ENCODE data around the gene SGCD.

Gene SGCD

DNA sequence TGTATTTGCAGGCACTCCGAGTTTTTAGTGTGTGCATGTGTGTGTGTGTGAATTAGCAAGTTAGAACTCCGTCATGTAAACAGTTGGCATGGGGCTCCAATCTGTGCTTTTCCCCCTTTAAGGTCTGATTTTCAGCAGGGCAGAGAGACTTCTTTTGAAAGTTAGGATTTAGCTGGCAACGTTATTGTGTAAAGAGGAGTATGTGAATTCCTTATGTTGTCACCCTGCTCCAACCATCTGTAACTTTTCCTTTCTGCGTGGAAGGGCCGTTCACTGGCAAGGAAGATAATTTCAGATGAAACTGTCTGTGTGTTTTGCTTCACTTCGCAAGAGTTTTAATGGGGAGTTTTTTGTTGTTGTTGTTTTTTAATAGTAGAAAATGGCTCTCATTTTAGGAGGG is 332 bp downstream of the SGCD start:
- TF ChIP-seq, protein P1, sequence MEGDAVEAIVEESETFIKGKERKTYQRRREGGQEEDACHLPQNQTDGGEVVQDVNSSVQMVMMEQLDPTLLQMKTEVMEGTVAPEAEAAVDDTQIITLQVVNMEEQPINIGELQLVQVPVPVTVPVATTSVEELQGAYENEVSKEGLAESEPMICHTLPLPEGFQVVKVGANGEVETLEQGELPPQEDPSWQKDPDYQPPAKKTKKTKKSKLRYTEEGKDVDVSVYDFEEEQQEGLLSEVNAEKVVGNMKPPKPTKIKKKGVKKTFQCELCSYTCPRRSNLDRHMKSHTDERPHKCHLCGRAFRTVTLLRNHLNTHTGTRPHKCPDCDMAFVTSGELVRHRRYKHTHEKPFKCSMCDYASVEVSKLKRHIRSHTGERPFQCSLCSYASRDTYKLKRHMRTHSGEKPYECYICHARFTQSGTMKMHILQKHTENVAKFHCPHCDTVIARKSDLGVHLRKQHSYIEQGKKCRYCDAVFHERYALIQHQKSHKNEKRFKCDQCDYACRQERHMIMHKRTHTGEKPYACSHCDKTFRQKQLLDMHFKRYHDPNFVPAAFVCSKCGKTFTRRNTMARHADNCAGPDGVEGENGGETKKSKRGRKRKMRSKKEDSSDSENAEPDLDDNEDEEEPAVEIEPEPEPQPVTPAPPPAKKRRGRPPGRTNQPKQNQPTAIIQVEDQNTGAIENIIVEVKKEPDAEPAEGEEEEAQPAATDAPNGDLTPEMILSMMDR (IDR thresholded peaks at IDR 0.05; ENCODE audit: low read depth, low read length) = no peak
- no peak for DNase-seq (ENCODE audit: extremely low read depth, low read depth)

DNA sequence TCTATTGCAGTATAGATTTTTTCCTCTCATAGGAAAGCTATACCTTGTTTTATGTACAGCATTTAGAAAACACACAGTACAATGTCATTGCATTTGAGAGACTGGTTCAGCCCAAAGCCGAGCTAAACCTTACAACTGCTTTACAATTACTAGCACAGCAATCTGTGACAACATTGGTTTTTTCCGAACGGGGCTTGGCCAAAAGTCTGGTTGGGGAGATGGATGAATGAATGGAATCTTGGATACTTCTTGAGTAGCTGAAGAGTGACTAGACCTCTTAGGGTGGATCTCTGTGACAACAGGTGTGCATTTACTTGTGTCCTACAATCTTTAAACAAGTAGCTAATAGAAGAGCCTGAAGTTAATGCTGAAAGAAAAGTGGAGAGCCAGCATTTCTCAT is 1.2 kb downstream of the SGCD start:
- no peak for DNase-seq (ENCODE audit: extremely low read depth, low read depth)
- TF ChIP-seq, protein P1 (IDR thresholded peaks at IDR 0.05; ENCODE audit: low read depth, low read length) = no peak

DNA sequence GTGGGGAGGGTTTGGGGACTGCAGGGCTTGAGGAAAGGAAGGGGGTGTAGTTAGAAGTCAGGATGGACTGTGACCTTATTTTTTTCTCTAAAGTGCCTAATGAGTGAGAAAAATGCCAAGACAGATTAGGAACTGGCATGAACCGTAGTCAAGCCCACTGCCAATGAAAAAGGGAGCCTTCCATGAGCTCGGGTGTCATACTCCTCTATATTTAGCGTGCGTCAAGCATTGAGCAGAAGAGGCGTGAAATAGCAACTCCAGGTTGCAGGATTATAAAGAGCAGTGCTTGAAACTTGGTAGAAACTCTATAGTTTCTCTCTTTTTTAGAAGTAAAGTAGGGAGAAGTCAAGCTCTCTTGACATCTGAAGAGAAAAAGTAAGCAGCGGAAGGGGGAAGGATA is 1.8 kb downstream of the SGCD start:
- TF ChIP-seq, protein P1 (IDR thresholded peaks at IDR 0.05; ENCODE audit: low read depth, low read length) = no peak
- DNase-seq (ENCODE audit: extremely low read depth, low read depth) = no peak

DNA sequence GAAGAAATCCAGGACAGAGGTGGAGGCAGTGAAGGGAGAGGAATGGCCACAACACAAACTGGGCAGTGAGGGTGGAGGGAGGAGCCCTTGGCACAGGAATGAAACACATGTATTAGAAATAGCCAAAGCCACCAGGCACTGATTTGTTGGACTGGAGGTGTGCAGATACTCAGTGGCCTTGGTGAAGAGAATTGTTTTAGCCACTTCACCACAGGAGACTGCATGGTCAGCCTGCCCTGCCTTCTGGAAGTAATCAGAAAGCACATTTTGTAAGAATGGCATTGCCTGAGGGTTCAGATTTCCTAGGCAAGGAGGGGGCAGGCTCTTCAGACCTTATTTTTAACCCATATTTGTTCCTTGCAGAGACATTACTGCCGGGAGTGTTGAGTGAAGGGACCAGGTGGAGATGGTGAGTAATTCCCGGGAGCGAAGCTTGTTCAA is 2.2 kb downstream of the SGCD start:
- peak; percentile 54 for DNase-seq (ENCODE audit: extremely low read depth, low read depth)
- TF ChIP-seq, protein P1 (IDR thresholded peaks at IDR 0.05; ENCODE audit: low read depth, low read length) = no peak

DNA sequence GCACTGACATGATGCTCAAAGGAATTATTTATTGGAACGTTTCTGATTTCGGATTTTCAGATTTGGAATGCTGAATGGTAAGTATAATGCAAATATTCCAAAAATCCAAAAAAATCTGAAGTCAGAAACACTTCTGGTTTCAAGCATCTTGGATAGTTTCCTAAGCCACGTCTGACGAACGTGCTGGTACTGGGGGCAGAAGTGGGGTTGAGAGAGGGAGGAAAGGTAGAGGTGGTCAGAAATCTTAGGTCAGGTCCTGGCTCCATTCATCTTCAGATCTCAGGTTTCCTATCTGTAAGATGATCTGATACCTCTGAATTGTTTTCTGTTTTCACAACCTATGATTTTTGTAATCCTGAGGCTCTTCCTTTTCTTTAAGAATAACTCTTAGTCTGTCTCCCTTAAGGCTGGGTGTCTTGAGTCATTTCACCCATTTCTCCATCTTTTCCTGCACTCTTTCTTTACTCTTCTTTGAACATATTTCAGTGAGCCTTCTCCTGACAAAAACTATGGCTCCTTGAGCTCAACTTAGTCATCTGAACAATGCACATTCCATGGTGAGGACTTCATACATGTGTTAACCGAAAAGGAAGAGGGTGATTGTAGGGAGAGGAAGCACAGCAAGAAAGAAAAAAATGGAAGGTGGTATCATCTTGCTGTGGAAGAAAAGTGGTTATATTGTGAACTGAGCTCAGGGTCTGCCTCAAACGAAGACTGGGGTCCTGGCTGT is 3.3 kb downstream of the SGCD start:
- TF ChIP-seq, protein P1 (IDR thresholded peaks at IDR 0.05; ENCODE audit: low read depth, low read length) = no peak
- no peak for DNase-seq (ENCODE audit: extremely low read depth, low read depth)

DNA sequence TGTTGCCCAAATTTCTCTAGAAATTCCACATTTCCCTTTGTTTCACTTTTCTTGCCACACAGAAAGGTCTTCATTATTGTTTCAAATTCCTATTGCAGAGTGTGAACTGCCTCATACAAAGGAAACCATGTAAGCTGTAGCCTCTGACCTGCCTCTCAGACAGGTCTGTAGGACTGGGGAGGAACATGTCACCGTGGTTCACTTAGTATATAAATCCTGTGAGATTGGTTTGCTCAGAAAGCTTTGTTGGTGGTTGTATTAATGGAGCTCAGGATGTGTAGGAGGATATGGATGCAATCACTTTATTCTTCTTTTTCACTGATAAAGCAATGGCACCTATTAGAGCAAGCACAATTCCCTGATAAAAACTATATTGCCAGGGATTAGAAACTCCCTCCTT is 4.2 kb downstream of the SGCD start:
- TF ChIP-seq, protein P1 (IDR thresholded peaks at IDR 0.05; ENCODE audit: low read depth, low read length) = no peak
- no peak for DNase-seq (ENCODE audit: extremely low read depth, low read depth)

DNA sequence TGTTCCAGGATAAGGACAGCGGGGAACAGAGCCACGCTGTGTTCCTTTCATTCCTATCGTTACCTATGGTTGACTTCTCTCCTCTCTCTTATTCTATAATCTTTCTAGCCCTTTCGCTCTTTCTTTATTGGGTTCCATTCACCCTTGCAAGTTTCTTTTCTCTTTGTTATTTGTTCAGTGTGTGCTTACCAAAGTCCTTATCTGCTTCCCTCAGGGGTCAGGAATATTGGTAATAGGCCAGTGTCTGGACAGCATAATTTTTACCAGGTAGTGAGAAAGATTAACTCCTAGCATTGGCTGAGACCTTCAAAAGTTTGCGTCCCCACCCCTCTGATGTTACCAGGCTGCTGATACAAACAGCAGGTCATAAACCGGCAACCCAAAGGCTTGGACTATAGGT is 4.9 kb downstream of the SGCD start:
- TF ChIP-seq, protein P1 (IDR thresholded peaks at IDR 0.05; ENCODE audit: low read depth, low read length) = no peak
- no peak for DNase-seq (ENCODE audit: extremely low read depth, low read depth)
